ENCODE results near the gene MALRD1. TPM values are rescaled to one million over a fixed set of nuclear protein-coding genes. Genes with fewer than 3 reads are reported as not detected.

MALRD1 gene
- total and polyA plus RNA-seq, 2 of the 8 experiments (the other 6 are each of a cell fraction or from before 2014, with no cell fraction given) = 0.32 to 0.35 TPM

DNA sequence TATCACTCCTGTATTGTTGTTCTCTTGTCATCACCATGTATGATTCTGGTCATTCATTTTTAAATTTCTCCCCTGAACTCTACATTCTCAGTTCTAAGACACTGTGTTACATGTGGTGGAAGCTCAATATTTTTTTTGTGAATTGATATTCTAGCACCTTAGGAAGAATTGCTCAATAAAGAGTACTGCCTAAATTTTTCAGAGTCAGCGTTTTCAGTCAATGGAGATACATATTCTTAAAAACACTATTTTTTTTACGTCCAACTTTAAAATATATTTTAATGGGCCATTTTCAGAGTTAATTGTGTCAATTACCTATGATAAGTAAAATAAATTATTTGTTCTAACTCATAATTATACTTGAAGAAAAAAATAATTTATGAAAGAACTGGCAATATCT lies 557.2 kb downstream of the MALRD1 start:
- Histone ChIP-seq H3K23ac (ENCODE audit: insufficient read length) (no peak overlapping the region), H3K18ac (ENCODE audit: extremely low read depth, low read length) (no peak overlapping the region), H3K27ac (ENCODE audit: low read depth, low read length) (no peak overlapping the region), H2AK5ac (ENCODE audit: low read depth, low read length) (no peak overlapping the region), H3K79me1 (ENCODE audit: low read depth, low read length) (no peaks in the 10 kb centered on the region), H2AFZ (ENCODE audit: low read length) (no peak overlapping the region), H3K23me2 (ENCODE audit: low read depth, low read length) (no peaks in the 10 kb centered on the region), H3K4me2 (ENCODE audit: insufficient read depth in 1 of 2, low read depth in 2 of 2, low read length in 2 of 2) (no peak overlapping the region), H3K4ac (replicated peaks; ENCODE audit: insufficient read length, low read depth, low read length) (no peak overlapping the region), H2BK5ac (ENCODE audit: low read depth, low read length) (no peak overlapping the region), H2BK15ac (ENCODE audit: low read length) (no peak overlapping the region), H3K79me2 (ENCODE audit: control insufficient read depth in 1 of 2, insufficient read depth in 2 of 2, low read length in 2 of 2) (0 out of 4 replicates have a peak, but pooled peaks cover 0 to 2% of the 10 kb centered on the region in 2 experiments), H4K91ac (replicated peaks; ENCODE audit: insufficient read length, low read length) (no peak overlapping the region), H4K8ac (ENCODE audit: extremely low read depth, insufficient read depth, low read length) (no peak overlapping the region), H3K56ac (replicated peaks; ENCODE audit: insufficient read length, low read depth, low read length) (no peak overlapping the region), H2BK20ac (ENCODE audit: low read length) (no peak overlapping the region), H3K9ac (replicated peaks in 1 of 4; ENCODE audit: extremely low read depth in 1 of 4, low read depth in 3 of 4, low read length in 3 of 4) (no peak overlapping the region), H3K4me3 (ENCODE audit: extremely low read depth in 1 of 4, insufficient read depth in 2 of 4, low read depth in 3 of 4, low read length in 4 of 4) (no peak overlapping the region), H3K9me3 (ENCODE audit: insufficient read depth in 2 of 2, low read depth in 1 of 2, low read length in 1 of 2) (no peaks in the 10 kb centered on the region), H3K14ac (ENCODE audit: insufficient read length) (no peak overlapping the region), H3K36me3 (ENCODE audit: control insufficient read depth in 2 of 4, insufficient read depth in 4 of 4, low read length in 3 of 4) (no peaks in the 10 kb centered on the region), H3K4me1 (replicated peaks in 1 of 4; ENCODE audit: control insufficient read depth in 3 of 4, insufficient read depth in 4 of 4, low read length in 3 of 4) (no peaks in the 10 kb centered on the region; a peak in 1 of 7 replicates), H3K27me3 (replicated peaks in 1 of 4; ENCODE audit: control insufficient read depth in 3 of 4, extremely low read depth in 1 of 4, insufficient read depth in 3 of 4, low read length in 3 of 4) (no peaks in the 10 kb centered on the region; a peak in 1 of 7 replicates), H4K20me1 (replicated peaks in 1 of 2; ENCODE audit: control insufficient read depth in 1 of 2, insufficient read depth in 2 of 2, low read length in 2 of 2) (no peaks in the 10 kb centered on the region), H2BK120ac (replicated peaks; ENCODE audit: low read depth, low read length) (no peak overlapping the region), H2BK12ac (ENCODE audit: low read depth, low read length) (no peak overlapping the region), H4K5ac (ENCODE audit: insufficient read length, low read depth, low read length) (no peak overlapping the region)
- FAIRE-seq (no peak), DNase-seq (ENCODE audit: low read depth in 1 of 2, low spot score in 2 of 2) (no peak)
- TF ChIP-seq MAFK (IDR thresholded peaks at IDR 0.05; ENCODE audit: low read depth, low read length) (peak; percentile 49; the same call in 1 of the 2 replicates), SUZ12 (IDR thresholded peaks at IDR 0.05; ENCODE audit: low read length) (no peak), SIRT6 (IDR thresholded peaks at IDR 0.05; ENCODE audit: low read length) (no peak)
- ChIA-PET POLR2A (ENCODE audit: partially characterized antibody) (no interaction called here), CTCF (ENCODE audit: partially characterized antibody) (no interaction called here)
- WGBS, 2 experiments (ENCODE audit: extremely low coverage in 1 of 2, insufficient coverage in 1 of 2, insufficient read length in 1 of 2, insufficient replicate concordance in 2 of 2, low coverage in 1 of 2, low lambda C conversion rate in 2 of 2, missing lambda C conversion rate in 1 of 2) = 92% methylated on average over 2 of the region's 2 CpGs; no CpG with 5 or more reads in 1 of the 2 experiments
